Esophagus muscularis mucosa (tissue), 4 donors: ENCODE measurements around the gene DOK5.

ENCODE experiments used
- EP300 ChIP-seq: sonication (generic); formaldehyde crosslinking; IDR thresholded peaks from one replicate; pipeline ENCODE4 v1.6.1; 2017; ENCODE audit warnings: antibody characterized with exemption
- POLR2A ChIP-seq: fragments of 450-650 bp; IDR thresholded peaks from one replicate; pipeline ENCODE4 v1.6.1; 2017; ENCODE audit warnings: antibody characterized with exemption, moderate library complexity, mild to moderate bottlenecking, low read depth
- POLR2AphosphoS5 ChIP-seq, 2 donors: sonication (generic); formaldehyde crosslinking; IDR thresholded peaks; one replicate each; pipeline ENCODE4 v1.6.1; 2017; ENCODE audit warnings: antibody characterized with exemption in 2 of 2
- TF ChIP-seq, protein P1 (sequence below), 3 experiments: fragments of 200-600 bp in 2 of 3; fragments of 450-650 bp in 1 of 3; sonication (generic) in 2 of 3; IDR thresholded peaks; one replicate each; pipeline ENCODE4 v1.5.1; 2017 to 2019; ENCODE audit warnings: antibody characterized with exemption in 3 of 3, mild to moderate bottlenecking in 2 of 3, moderate library complexity in 1 of 3

GRCh38 chr20:54555150-54555549 is 79.8 kb downstream of the DOK5 start:
- TF ChIP-seq, protein P1, sequence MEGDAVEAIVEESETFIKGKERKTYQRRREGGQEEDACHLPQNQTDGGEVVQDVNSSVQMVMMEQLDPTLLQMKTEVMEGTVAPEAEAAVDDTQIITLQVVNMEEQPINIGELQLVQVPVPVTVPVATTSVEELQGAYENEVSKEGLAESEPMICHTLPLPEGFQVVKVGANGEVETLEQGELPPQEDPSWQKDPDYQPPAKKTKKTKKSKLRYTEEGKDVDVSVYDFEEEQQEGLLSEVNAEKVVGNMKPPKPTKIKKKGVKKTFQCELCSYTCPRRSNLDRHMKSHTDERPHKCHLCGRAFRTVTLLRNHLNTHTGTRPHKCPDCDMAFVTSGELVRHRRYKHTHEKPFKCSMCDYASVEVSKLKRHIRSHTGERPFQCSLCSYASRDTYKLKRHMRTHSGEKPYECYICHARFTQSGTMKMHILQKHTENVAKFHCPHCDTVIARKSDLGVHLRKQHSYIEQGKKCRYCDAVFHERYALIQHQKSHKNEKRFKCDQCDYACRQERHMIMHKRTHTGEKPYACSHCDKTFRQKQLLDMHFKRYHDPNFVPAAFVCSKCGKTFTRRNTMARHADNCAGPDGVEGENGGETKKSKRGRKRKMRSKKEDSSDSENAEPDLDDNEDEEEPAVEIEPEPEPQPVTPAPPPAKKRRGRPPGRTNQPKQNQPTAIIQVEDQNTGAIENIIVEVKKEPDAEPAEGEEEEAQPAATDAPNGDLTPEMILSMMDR (IDR thresholded peaks at IDR 0.05) = no peak
- TF ChIP-seq POLR2AphosphoS5 (IDR thresholded peaks at IDR 0.05) (no peak), EP300 (no peak), POLR2A (no peak)
